CD14-positive monocyte (primary cell): ENCODE results near the gene SERTAD3. TPM values are rescaled to one million over a fixed set of nuclear protein-coding genes. Genes with fewer than 3 reads are reported as not detected.

ENCODE experiments used
- DNase-seq, 3 donors: peaks; one replicate each; pipeline ENCODE4 v3.0.0-alpha.2; 2011 to 2022
- H2AFZ ChIP-seq: 2 replicates; pipeline ENCODE4 v1.6.0; 2012; ENCODE audit warnings: mild to moderate bottlenecking, low read depth, low read length, inconsistent platforms; ENCODE audit not compliant: insufficient read depth, poor library complexity, severe bottlenecking
- H3K27ac ChIP-seq, 2 donors: 1 replicate in 1 of 2; 2 replicates in 1 of 2; pipeline ENCODE4 v1.5.1; 2012 to 2013; ENCODE audit warnings: low read length in 2 of 2, control low read depth in 1 of 2, inconsistent platforms in 1 of 2, low read depth in 1 of 2, mild to moderate bottlenecking in 1 of 2
- H3K27me3 ChIP-seq, 2 donors: one replicate each; pipeline versions ENCODE4 v1.6.0 to v1.6.1; 2011 to 2013; ENCODE audit warnings: low read length in 2 of 2; ENCODE audit not compliant: control insufficient read depth in 2 of 2, insufficient read depth in 2 of 2
- H3K36me3 ChIP-seq, 2 donors: replicated peaks in 1 of 2; 1 replicate in 1 of 2; 2 replicates in 1 of 2; pipeline versions ENCODE4 v1.5.1 to v1.6.1; 2012 to 2013; ENCODE audit warnings: low read length in 2 of 2, control low read depth in 1 of 2, inconsistent platforms in 1 of 2, mild to moderate bottlenecking in 1 of 2; ENCODE audit not compliant: insufficient read depth in 2 of 2, control insufficient read depth in 1 of 2
- H3K4me1 ChIP-seq, 2 donors: 1 replicate in 1 of 2; 2 replicates in 1 of 2; pipeline versions ENCODE4 v1.5.1 to v1.6.1; 2012 to 2013; ENCODE audit warnings: low read length in 2 of 2, control low read depth in 1 of 2, inconsistent platforms in 1 of 2, mild to moderate bottlenecking in 1 of 2, moderate library complexity in 1 of 2; ENCODE audit not compliant: insufficient read depth in 2 of 2, control insufficient read depth in 1 of 2
- H3K4me2 ChIP-seq: replicated peaks from 2 replicates; pipeline ENCODE3; 2012; ENCODE audit warnings: low read length, moderate library complexity, mild to moderate bottlenecking; ENCODE audit not compliant: poor library complexity, severe bottlenecking; ENCODE audit errors: extremely low read depth
- H3K4me3 ChIP-seq, 3 experiments: fragments of 200-600 bp in 1 of 3; sonication (generic) in 1 of 3; replicated peaks in 1 of 3; 1 replicate in 2 of 3; 2 replicates in 1 of 3; pipeline ENCODE4 v1.5.1; 2011 to 2013; ENCODE audit warnings: low read length in 3 of 3, mild to moderate bottlenecking in 3 of 3, control low read depth in 2 of 3, low read depth in 2 of 3, inconsistent platforms in 1 of 3, moderate library complexity in 1 of 3
- H3K79me2 ChIP-seq: 2 replicates; pipeline ENCODE4 v1.6.0; 2012; ENCODE audit warnings: mild to moderate bottlenecking, control low read depth, inconsistent platforms, low read length, moderate library complexity; ENCODE audit not compliant: insufficient read depth
- H3K9ac ChIP-seq: 2 replicates; pipeline ENCODE4 v1.6.0; 2017; ENCODE audit warnings: low read length, mild to moderate bottlenecking; ENCODE audit not compliant: insufficient read depth, poor library complexity, severe bottlenecking
- H3K9me3 ChIP-seq, 2 donors: replicated peaks in 1 of 2; 1 replicate in 1 of 2; 2 replicates in 1 of 2; pipeline versions ENCODE4 v1.5.1 to v1.6.1; 2012 to 2013; ENCODE audit warnings: low read length in 2 of 2, control low read depth in 1 of 2; ENCODE audit not compliant: control insufficient read depth in 1 of 2, insufficient read depth in 1 of 2
- H4K20me1 ChIP-seq: 2 replicates; pipeline ENCODE4 v1.6.0; 2012; ENCODE audit warnings: mild to moderate bottlenecking, low read length, control low read depth, moderate library complexity; ENCODE audit not compliant: insufficient read depth
- H3K27ac Mint-ChIP-seq, 7 donors: one replicate each; pipeline ENCODE4 v1.8.0; 2020; ENCODE audit warnings: mild to moderate bottlenecking in 7 of 7, mixed read lengths in 7 of 7, moderate library complexity in 6 of 7, inconsistent platforms in 2 of 7
- H3K27me3 Mint-ChIP-seq, 3 donors: one replicate each; pipeline ENCODE4 v1.8.0; 2021 to 2022; ENCODE audit warnings: low read depth in 3 of 3, mild to moderate bottlenecking in 3 of 3, mixed read lengths in 3 of 3, moderate library complexity in 3 of 3, inconsistent platforms in 1 of 3
- H3K36me3 Mint-ChIP-seq, 2 donors: one replicate each; pipeline ENCODE4 v1.8.0; 2020; ENCODE audit warnings: mixed read lengths in 2 of 2, inconsistent platforms in 1 of 2, mild to moderate bottlenecking in 1 of 2
- H3K4me1 Mint-ChIP-seq: one replicate; pipeline ENCODE4 v1.8.0; 2020; ENCODE audit warnings: mild to moderate bottlenecking, mixed read lengths
- H3K4me3 Mint-ChIP-seq, 2 donors: one replicate each; pipeline ENCODE4 v1.8.0; 2020; ENCODE audit warnings: mild to moderate bottlenecking in 2 of 2, mixed read lengths in 2 of 2, moderate library complexity in 1 of 2
- H3K9me3 Mint-ChIP-seq, 7 donors: one replicate each; pipeline ENCODE4 v1.8.0; 2020 to 2022; ENCODE audit warnings: mixed read lengths in 7 of 7, mild to moderate bottlenecking in 6 of 7, moderate library complexity in 6 of 7, inconsistent platforms in 2 of 7
- CTCF ChIP-seq: fragments of 200-600 bp; IDR thresholded peaks from one replicate; pipeline ENCODE4 v1.8.0; 2022; ENCODE audit warnings: antibody characterized with exemption, mild to moderate bottlenecking
- WGBS: methylation state at CpG from one replicate; pipeline ENCODE4 v1.1.5; 2013; ENCODE audit warnings: missing lambda C conversion rate; ENCODE audit not compliant: insufficient coverage; 5-methylcytosine and 5-hydroxymethylcytosine counted together
- intact Hi-C, 2 donors: fragments of 100-400 bp; cut with micrococcal nuclease; formaldehyde crosslinking; loops; one replicate each; pipeline versions ENCODE4 v1.15.0 to v1.15.1; 2023
- polyA plus RNA-seq, 3 donors: library from polyadenylated mRNA; depleted of rRNA in 1 of 3; unstranded in 2 of 3; stranded (reverse) in 1 of 3; fragments of 300-500 nt in 2 of 3; fragments of >200 nt in 1 of 3; fragmentation: Illumina TruSeq in 2 of 3; gene quantifications; 1 replicate in 2 of 3; 2 replicates in 1 of 3; pipeline ENCODE4 v1.2.3, GENCODE V29; 2012 to 2021

The SERTAD3 gene
- polyA plus RNA-seq, 3 donors: 30.4 to 57.2 (median 49.4) TPM

- peaks cover 43% of the 10 kb centered on the region for H3K79me2 ChIP-seq
- peak overlapping the region; percentile 84 for H3K4me2 ChIP-seq
- peak overlapping the region; percentile 32 for H3K9ac ChIP-seq
- 24% methylated on average over 11 of the region's 22 CpGs for WGBS
- no peaks in the 10 kb centered on the region for H3K9me3 ChIP-seq
- intact Hi-C loops: loop anchor here in 1 of 2 donors (1.0 to 5.0 kb wide), 3 partner anchors 16 to 155 kb away; partner anchors contain the start of gene AKT2
- peak overlapping the region; percentile 100 for H3K4me3 Mint-ChIP-seq
- H3K27ac Mint-ChIP-seq: peak overlapping the region; percentile 92 to 100 (median 97)
- peaks cover 0 to 1% (median 1%) of the 10 kb centered on the region in 3 donors for H3K27me3 Mint-ChIP-seq
- H3K27ac ChIP-seq: peak overlapping the region; percentile 61 to 74
- H3K4me1 ChIP-seq: peaks cover 28 to 32% of the 10 kb centered on the region in 2 donors
- H3K27me3 ChIP-seq: no peaks in the 10 kb centered on the region
- H3K4me3 ChIP-seq: peak overlapping the region; percentile 49 to 100 (median 100)
- peaks cover 0 to 3% (median 2%) of the 10 kb centered on the region in 7 donors for H3K9me3 Mint-ChIP-seq
- peaks cover 39% of the 10 kb centered on the region for H4K20me1 ChIP-seq
- H3K36me3 ChIP-seq: peaks cover 21 to 37% of the 10 kb centered on the region in 2 donors
- H2AFZ ChIP-seq: no peak overlapping the region
- H3K4me1 Mint-ChIP-seq: peaks cover 27% of the 10 kb centered on the region
- TF ChIP-seq CTCF: no peak
- peaks cover 34 to 47% of the 10 kb centered on the region in 2 donors for H3K36me3 Mint-ChIP-seq
- peak in 1 of 3 donors; percentile 21 for DNase-seq
These were observed 1.6 kb downstream of the SERTAD3 start for GRCh38 chr19:40442328-40443130.

DNA sequence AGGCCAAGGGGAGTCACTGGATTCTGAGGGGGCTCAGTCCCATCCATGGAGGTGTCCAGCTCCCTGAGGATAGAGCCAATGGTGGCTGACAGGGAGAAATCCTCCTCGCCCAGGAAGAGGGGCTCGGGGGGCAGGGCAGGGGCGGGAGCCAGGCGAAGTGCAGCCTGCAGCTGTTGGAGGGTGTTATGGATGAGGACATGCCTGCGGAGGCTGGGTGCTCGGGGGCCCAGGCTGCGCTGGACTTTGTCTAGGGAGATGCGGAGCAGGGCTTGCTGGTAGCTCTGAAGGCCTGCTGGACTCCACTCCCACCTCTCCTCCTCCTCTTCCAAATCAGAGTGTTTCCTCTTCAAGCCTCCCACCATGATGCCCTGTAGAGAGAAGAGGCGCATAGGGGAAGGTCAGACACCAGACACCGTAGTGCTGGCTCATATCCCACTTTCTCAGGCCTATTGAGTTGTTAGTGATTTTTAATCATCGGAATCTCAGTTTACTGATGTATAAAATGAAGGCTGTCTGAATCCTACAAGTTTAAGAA lies 2.3 kb downstream of the SERTAD3 start:
- H3K27me3 ChIP-seq: no peaks in the 10 kb centered on the region
- H3K27me3 Mint-ChIP-seq: peaks cover 0 to 1% (median 1%) of the 10 kb centered on the region in 3 donors
- H3K4me3 ChIP-seq: no peak overlapping the region
- H3K9me3 ChIP-seq: no peaks in the 10 kb centered on the region
- no peak overlapping the region for H3K9ac ChIP-seq
- H3K27ac Mint-ChIP-seq: peak overlapping the region in 6 of 7 donors; percentile 6 to 100 (median 98)
- H3K36me3 ChIP-seq: peaks cover 20 to 33% of the 10 kb centered on the region in 2 donors
- peak overlapping the region; percentile 84 for H3K4me2 ChIP-seq
- H3K27ac ChIP-seq: peak overlapping the region; percentile 6 to 74
- H2AFZ ChIP-seq: no peak overlapping the region
- peaks cover 39% of the 10 kb centered on the region for H4K20me1 ChIP-seq
- intact Hi-C loops: loop anchor here in 1 of 2 donors (5.0 kb wide), 2 partner anchors 79 to 154 kb away; partner anchors contain the start of gene AKT2
- no peak for DNase-seq
- H3K4me3 Mint-ChIP-seq: no peak overlapping the region
- H3K9me3 Mint-ChIP-seq: peaks cover 0 to 3% (median 2%) of the 10 kb centered on the region in 7 donors
- peaks cover 28 to 32% of the 10 kb centered on the region in 2 donors for H3K4me1 ChIP-seq
- 100% methylated on average over 3 of the region's 11 CpGs for WGBS
- peaks cover 27% of the 10 kb centered on the region for H3K4me1 Mint-ChIP-seq
- H3K36me3 Mint-ChIP-seq: peaks cover 33 to 42% of the 10 kb centered on the region in 2 donors
- H3K79me2 ChIP-seq: peaks cover 43% of the 10 kb centered on the region
- no peak for TF ChIP-seq CTCF
